Activated effector memory CD4-positive, alpha-beta T cell treated with anti-CD3 and anti-CD28 coated beads, Interleukin-2, amount 50 U/mL, for 16 hours (primary cell): ENCODE data around the gene TUBA3E.
"Not testable (repeated sequence)": the region's sequence is repeated elsewhere in the genome, so short reads cannot be mapped to it uniquely, and the experiment has no call there.

Experiments used
- DNase-seq: peaks from one replicate; pipeline ENCODE4 v3.0.0-alpha.2; 2020

TUBA3E gene

GRCh38 chr2:130160838-130161705, 37.2 kb downstream of the TUBA3E start:
- not testable (repeated sequence) for DNase-seq

GRCh38 chr2:130160131-130160530, 38.1 kb downstream of the TUBA3E start:
- DNase-seq, result no peak

GRCh38 chr2:130159376-130159775, 38.9 kb downstream of the TUBA3E start:
- not testable (repeated sequence) for DNase-seq

GRCh38 chr2:130158631-130159030, 39.6 kb downstream of the TUBA3E start:
- DNase-seq, result no peak

- DNase-seq, result not testable (repeated sequence)
These were observed 40.3 kb downstream of the TUBA3E start for GRCh38 chr2:130157825-130158514.

GRCh38 chr2:130157354-130157753, 40.9 kb downstream of the TUBA3E start:
- not testable (repeated sequence) for DNase-seq

GRCh38 chr2:130156624-130157004, 41.6 kb downstream of the TUBA3E start:
- DNase-seq, result no peak

GRCh38 chr2:130155956-130156623, 42.1 kb downstream of the TUBA3E start:
- DNase-seq, result not testable (repeated sequence)

- no peak for DNase-seq
These were observed 43.2 kb downstream of the TUBA3E start for GRCh38 chr2:130154773-130155765.

GRCh38 chr2:130154423-130154770, 43.8 kb downstream of the TUBA3E start:
- DNase-seq, result not testable (repeated sequence)

- not testable (repeated sequence) for DNase-seq
These were observed 44.4 kb downstream of the TUBA3E start for GRCh38 chr2:130153721-130154422.

- no peak for DNase-seq
These were observed 45.2 kb downstream of the TUBA3E start for GRCh38 chr2:130152816-130153595.

GRCh38 chr2:130152136-130152815, 46.0 kb downstream of the TUBA3E start:
- not testable (repeated sequence) for DNase-seq

- not testable (repeated sequence) for DNase-seq
These were observed 47.1 kb downstream of the TUBA3E start for GRCh38 chr2:130151145-130151512.

- peak; percentile 49 for DNase-seq
These were observed 47.8 kb downstream of the TUBA3E start for GRCh38 chr2:130150181-130151144.

- DNase-seq, result peak; percentile 12
These were observed 49.7 kb downstream of the TUBA3E start for GRCh38 chr2:130148515-130148914.

GRCh38 chr2:130145006-130145414, 53.2 kb downstream of the TUBA3E start, which contains the start of gene CCDC74B:
TSS of gene CCDC74B (minus strand) at chr2:130145112. CDS start at chr2:130144996, 116 bp downstream.
- peak; percentile 84 for DNase-seq

GRCh38 chr2:130143266-130144039, 54.8 kb downstream of the TUBA3E start:
- DNase-seq, result peak; percentile 47
